Uterus (tissue), 4 donors: ENCODE measurements around the gene MFSD11. TPM values are rescaled to one million over a fixed set of nuclear protein-coding genes. Genes with fewer than 3 reads are reported as not detected.
"Not testable (repeated sequence)": the region's sequence is repeated elsewhere in the genome, so short reads cannot be mapped to it uniquely, and the experiment has no call there.

Experiments
- DNase-seq, 2 donors: peaks; one replicate each; pipeline ENCODE4 v3.0.0-alpha.2; 2019 to 2020
- H3K27ac ChIP-seq, 2 donors: fragments of 200-600 bp; sonication (generic); 1 replicate in 1 of 2; 2 replicates in 1 of 2; pipeline ENCODE4 v1.5.1; 2016 to 2018
- H3K27me3 ChIP-seq, 2 donors: fragments of 200-600 bp; sonication (generic); one replicate each; pipeline ENCODE4 v1.5.1; 2018 to 2019; ENCODE audit warnings: control low read depth in 1 of 2
- H3K36me3 ChIP-seq, 2 donors: fragments of 200-600 bp; sonication (generic); one replicate each; pipeline ENCODE4 v1.5.1; 2019; ENCODE audit warnings: control low read depth in 1 of 2
- H3K4me1 ChIP-seq, 2 donors: fragments of 200-600 bp; sonication (generic); one replicate each; pipeline ENCODE4 v1.5.1; 2018 to 2019; ENCODE audit warnings: control low read depth in 1 of 2
- H3K4me3 ChIP-seq, 2 donors: fragments of 200-600 bp; sonication (generic); 1 replicate in 1 of 2; 2 replicates in 1 of 2; pipeline ENCODE4 v1.5.1; 2018 to 2019; ENCODE audit warnings: mild to moderate bottlenecking in 1 of 2
- H3K9me3 ChIP-seq, 2 donors: fragments of 200-600 bp; sonication (generic); one replicate each; pipeline ENCODE4 v1.5.1; 2019; ENCODE audit warnings: control low read depth in 1 of 2
- POLR2A ChIP-seq, 2 donors: fragments of 450-650 bp; IDR thresholded peaks; one replicate each; pipeline ENCODE4 v1.6.1; 2016; ENCODE audit warnings: antibody characterized with exemption in 2 of 2, mild to moderate bottlenecking in 1 of 2, moderate library complexity in 1 of 2
- intact Hi-C: fragments of 100-400 bp; cut with DNase I; formaldehyde crosslinking; loops from one replicate; pipeline ENCODE4 v1.15.1; 2023; ENCODE audit warnings: low total_unique reads
- total RNA-seq, 4 donors: library from RNA; depleted of rRNA in 3 of 4; stranded (reverse); fragments of >200 nt in 3 of 4; gene quantifications; one replicate each; pipeline versions ENCODE4 v1.1.0 to v1.2.4, GENCODE V29; 2014 to 2023
- TF ChIP-seq, protein P1 (sequence below), 4 experiments: fragments of 200-600 bp in 2 of 4; fragments of 450-650 bp in 2 of 4; sonication (generic) in 2 of 4; IDR thresholded peaks; one replicate each; pipeline ENCODE4 v1.5.1; 2016 to 2019; ENCODE audit warnings: antibody characterized with exemption in 4 of 4, mild to moderate bottlenecking in 2 of 4, moderate library complexity in 1 of 4
- donor health status: DM: yes; HTN: yes; CAD: no.

MFSD11 gene
- total RNA-seq, 4 donors from 2014 or later = 32.0 to 69.2 (median 45.2) TPM

DNA sequence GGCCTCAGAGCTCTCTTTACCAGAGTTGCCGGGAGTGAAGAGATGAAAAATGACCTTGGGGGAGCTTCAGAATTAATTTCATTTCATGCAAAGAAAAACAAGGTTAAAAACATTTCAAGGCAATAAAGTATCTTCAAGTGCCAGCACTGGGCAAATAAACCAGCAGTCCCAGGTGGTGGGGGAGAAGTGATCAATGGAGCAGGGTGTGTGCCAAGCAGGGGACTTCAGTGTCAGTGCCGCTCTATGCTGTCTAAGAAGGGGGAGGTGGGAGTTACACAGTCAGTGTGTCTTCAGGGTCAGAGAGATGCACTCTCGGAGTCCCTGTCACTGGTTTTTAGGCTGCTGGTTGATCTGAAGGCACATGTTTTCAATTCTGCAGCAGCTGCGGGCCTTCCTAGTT is 73.0 kb downstream of the MFSD11 start:
- intact Hi-C loops = no loop called here

DNA sequence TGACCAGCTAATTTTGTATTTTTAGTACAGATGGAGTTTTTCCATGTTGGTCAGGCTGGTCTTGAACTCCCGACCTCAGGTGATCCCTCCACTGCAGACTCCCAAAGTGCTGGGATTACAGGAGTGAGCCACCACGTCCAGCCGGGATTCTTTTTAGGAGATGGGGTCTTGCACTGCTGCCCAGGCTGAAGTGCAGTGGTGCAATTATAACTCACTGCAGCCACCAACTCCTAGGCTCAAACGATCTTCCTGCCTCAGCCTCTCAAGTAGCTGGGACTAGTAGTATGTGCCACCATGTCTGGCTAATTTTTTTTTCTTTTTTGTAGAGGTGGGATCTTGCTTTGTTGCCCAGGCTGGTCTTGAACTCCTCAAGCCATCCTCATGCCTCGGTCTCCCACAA is 73.9 kb downstream of the MFSD11 start:
- Histone ChIP-seq H3K4me3 (no peak overlapping the region), H3K4me1 (no peaks in the 10 kb centered on the region), H3K9me3 (no peaks in the 10 kb centered on the region), H3K27ac (no peak overlapping the region), H3K27me3 (no peaks in the 10 kb centered on the region), H3K36me3 (no peaks in the 10 kb centered on the region)
- intact Hi-C loops = no loop called here
- no peak for TF ChIP-seq POLR2A (IDR thresholded peaks at IDR 0.05)
- TF ChIP-seq, protein P1, sequence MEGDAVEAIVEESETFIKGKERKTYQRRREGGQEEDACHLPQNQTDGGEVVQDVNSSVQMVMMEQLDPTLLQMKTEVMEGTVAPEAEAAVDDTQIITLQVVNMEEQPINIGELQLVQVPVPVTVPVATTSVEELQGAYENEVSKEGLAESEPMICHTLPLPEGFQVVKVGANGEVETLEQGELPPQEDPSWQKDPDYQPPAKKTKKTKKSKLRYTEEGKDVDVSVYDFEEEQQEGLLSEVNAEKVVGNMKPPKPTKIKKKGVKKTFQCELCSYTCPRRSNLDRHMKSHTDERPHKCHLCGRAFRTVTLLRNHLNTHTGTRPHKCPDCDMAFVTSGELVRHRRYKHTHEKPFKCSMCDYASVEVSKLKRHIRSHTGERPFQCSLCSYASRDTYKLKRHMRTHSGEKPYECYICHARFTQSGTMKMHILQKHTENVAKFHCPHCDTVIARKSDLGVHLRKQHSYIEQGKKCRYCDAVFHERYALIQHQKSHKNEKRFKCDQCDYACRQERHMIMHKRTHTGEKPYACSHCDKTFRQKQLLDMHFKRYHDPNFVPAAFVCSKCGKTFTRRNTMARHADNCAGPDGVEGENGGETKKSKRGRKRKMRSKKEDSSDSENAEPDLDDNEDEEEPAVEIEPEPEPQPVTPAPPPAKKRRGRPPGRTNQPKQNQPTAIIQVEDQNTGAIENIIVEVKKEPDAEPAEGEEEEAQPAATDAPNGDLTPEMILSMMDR (IDR thresholded peaks at IDR 0.05) = no peak
- no peak for DNase-seq

More for the DNA sequence above, 73.0 kb downstream of the MFSD11 start:
- H3K27me3 ChIP-seq = no peaks in the 10 kb centered on the region
- H3K4me3 ChIP-seq = no peak overlapping the region
- no peak for DNase-seq
- H3K36me3 ChIP-seq = no peaks in the 10 kb centered on the region
- no peak overlapping the region for H3K27ac ChIP-seq
- TF ChIP-seq, protein P1 (IDR thresholded peaks at IDR 0.05) = no peak
- TF ChIP-seq POLR2A (IDR thresholded peaks at IDR 0.05) = no peak
- no peaks in the 10 kb centered on the region for H3K9me3 ChIP-seq
- H3K4me1 ChIP-seq = no peaks in the 10 kb centered on the region

DNA sequence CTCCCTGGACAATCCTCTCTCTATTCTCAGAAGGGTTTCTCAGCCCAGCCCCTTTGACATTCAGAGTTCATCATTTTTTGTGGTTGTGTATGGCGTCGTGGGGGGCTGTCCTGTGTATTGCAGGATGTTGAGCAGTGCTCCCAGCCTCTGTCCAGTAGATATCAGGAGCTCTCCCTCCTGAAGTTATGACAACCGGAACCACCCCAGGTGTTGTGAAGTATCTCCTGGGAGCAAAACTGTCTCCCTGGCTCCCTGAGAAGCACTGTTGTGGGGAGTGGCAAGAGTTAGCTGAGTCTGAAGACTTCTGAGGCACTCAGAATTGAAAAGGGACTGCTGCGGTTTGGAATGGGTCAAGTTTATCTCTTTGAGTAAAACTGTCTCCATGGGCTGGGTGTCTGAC is 74.3 kb downstream of the MFSD11 start:
- Histone ChIP-seq H3K4me1 (no peaks in the 10 kb centered on the region), H3K27me3 (no peaks in the 10 kb centered on the region), H3K36me3 (no peaks in the 10 kb centered on the region), H3K27ac (no peak overlapping the region), H3K9me3 (no peaks in the 10 kb centered on the region), H3K4me3 (no peak overlapping the region)
- DNase-seq = no peak
- TF ChIP-seq, protein P1 (IDR thresholded peaks at IDR 0.05) = no peak
- TF ChIP-seq POLR2A (IDR thresholded peaks at IDR 0.05) = no peak
- intact Hi-C loops = no loop called here

DNA sequence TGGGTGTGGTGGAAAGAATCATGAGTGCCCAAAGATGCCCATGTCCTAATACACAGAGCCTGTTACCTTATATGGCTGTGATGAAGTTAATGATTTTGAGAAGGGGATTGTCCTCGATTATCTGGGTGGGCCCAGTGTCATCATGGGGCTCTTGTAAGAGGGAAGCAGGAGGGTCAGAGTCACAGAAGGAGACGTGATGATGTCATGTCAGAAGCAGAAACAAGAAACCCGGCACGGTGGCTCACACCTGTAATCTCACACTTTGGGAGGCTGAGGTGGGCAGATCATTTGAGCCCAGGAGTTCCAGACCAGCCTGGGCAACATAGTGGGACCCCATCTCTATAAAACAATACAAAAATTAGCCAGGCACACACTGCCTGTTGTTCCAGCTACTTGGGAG is 75.0 kb downstream of the MFSD11 start:
- H3K4me1 ChIP-seq = no peaks in the 10 kb centered on the region
- no peak overlapping the region for H3K27ac ChIP-seq
- H3K27me3 ChIP-seq = no peaks in the 10 kb centered on the region
- no peaks in the 10 kb centered on the region for H3K9me3 ChIP-seq
- DNase-seq = no peak
- H3K4me3 ChIP-seq = no peak overlapping the region
- TF ChIP-seq, protein P1 (IDR thresholded peaks at IDR 0.05) = no peak
- no peak for TF ChIP-seq POLR2A (IDR thresholded peaks at IDR 0.05)
- H3K36me3 ChIP-seq = no peaks in the 10 kb centered on the region
- intact Hi-C loops = no loop called here

DNA sequence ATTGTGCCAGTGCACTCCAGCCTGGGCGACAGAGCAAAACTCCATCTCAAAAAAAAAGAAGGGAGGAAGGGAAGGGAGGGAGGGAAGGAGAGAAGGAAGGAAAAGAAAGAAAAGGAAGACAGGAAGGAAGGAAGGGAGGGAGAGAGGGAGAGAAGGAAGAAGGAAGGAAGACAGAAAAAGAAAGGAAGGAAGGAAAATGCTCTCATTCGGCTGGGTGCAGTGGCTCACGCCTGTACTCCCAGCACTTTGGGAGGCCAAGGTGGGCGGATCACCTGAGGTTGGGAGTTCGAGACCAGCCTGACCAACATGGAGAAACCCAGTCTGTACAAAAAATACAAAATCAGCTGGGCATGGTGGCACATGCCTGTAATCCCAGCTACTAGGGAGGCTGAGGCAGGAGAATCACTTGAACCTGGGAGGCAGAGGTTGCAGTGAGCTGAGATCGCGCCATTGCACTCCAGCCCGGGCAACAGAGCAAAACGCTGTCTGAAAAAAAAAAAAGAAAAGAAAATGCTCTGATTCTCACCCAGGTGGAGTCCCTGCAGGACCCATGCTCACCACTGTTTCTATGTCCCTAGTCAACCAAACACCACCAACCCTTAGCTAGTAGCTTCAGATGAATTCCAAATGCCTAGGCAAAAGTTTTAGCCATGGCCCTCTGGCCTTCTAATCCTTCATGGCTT is 78.1 kb downstream of the MFSD11 start:
- H3K36me3 ChIP-seq, intact Hi-C loops, H3K27ac ChIP-seq, H3K4me3 ChIP-seq, H3K9me3 ChIP-seq, H3K27me3 ChIP-seq, DNase-seq, H3K4me1 ChIP-seq: not testable (repeated sequence)
